ENCODE data around the gene LPAR1.
A peak's percentile ranks its signal among the peaks of the same experiment; 100 is the strongest.

The LPAR1 gene

DNA sequence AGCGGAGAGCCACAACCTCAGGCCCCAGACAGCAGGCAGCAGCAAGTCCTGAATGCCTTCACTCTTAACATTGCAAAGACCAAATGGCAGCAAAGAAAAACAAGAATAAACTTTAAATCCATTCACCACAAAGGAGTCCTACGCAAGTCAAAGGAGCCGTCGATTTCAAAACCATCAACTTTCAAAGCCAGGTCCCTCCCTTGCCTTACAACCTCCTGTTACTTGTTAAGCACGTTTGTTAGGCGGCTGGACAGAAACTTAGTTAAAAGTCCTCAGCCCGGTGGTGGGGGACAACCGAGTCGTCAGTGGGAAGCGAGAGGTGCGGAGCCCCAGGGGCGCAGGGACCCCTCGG lies 938 bp downstream of the LPAR1 start:
- DNase-seq (ENCODE audit: low read depth) = peak; percentile 49

DNA sequence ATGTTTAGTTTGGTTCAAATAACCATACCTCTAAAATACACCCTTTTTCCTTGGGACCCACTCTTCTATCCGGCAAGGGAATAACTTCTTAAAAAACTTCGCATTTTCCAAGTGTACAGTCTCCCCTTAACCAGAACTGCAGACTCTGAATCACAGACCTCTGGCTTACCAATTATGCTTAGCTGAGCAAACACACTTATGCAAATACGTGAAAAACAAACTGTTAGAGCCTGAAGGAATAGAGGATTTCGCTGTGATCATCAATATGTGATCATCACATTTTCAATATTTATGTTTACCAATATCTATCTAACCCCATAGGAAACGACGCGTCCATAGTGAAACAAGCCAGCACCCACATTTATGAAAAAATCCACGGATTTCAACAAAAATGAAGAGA lies 1.3 kb downstream of the LPAR1 start:
- DNase-seq (ENCODE audit: low read depth) = peak; percentile 46

DNA sequence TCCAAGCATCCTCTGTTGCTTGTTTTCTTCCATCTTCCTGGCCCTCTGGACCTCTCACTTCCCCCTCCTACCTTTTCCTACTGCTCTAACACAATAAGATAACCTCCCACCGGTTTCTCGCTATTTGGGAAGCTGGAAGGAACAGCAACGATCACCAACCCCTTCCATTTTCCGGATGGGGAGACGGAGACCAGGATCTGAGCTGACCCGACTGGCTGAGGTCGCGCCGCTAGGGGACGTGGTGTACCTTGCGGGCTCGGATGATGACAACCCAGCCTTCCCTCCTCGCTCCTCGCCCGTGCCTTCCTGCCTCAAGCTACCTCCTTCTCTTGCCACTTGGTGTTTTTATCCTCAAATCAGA lies 1.9 kb downstream of the LPAR1 start:
- peak; percentile 40 for DNase-seq (ENCODE audit: low read depth)

DNA sequence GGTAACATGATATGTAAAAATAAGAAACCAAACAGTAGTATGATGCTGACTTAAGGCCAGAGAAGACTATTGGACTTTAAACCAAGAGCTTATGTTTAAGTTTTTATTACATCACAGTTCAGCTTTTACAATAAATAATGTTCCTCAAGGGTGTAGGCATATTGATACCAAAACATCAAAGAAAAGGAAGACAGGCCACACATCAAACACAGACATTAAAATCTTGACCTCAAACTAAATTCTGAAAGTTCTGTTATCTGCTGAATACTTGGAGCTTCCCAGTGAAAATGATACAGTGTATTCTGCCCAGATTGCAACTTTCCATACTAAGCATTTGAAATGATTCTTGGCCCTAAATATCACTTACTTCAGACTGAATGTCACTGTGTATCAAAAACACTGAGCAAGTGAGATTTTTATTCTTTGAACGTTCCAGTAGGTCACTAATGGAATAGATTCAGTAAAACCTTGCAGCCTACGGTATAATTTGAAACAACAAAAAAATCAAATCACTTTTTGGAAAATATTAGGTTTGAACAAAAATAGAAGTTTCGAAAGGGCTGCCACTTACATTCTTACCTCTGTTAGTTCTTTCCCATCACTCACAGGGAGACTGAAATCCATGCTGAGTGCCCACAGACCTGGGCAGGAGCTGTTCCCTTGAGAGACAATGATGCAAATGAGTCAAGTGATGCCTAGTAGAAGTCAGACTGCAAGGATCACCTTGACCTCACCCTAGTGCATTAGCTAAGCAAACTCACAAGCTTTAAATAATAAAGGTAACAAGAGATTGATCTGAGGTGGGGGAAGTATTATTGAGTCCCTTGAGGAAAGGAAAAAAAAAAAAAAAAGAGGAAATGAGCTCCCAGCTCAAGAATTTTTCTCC lies 2.5 kb downstream of the LPAR1 start:
- no peak for DNase-seq (ENCODE audit: low read depth)

DNA sequence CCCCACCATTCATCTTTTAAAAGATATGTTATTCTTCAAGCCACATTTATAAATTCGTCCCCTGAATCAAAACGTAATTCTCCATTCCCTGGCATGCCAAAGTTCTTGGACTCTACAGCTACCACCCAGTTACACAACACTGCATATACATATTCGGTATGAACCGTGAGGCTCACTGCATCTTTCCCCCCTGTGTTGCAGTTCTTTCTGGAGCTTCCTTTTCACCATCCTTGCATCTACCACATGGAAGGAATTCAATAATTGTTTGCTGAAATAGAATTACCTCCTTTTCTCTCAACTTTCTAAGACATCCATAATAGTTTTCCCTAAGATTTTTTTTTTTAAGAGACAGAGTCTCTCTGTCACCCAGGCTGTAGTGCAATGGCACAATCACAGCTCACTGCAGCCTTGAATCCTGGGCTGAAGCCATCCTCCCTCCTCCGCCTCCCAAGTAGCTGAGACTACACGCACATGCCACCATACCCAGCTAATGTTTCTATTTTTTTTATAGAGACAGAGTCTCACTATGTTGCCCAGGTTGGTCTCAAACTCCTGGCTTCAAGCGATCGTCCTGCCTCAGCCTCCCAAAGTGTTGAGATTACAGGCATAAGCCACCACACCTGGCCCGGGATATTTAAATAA lies 3.3 kb downstream of the LPAR1 start:
- no peak for DNase-seq (ENCODE audit: low read depth)

DNA sequence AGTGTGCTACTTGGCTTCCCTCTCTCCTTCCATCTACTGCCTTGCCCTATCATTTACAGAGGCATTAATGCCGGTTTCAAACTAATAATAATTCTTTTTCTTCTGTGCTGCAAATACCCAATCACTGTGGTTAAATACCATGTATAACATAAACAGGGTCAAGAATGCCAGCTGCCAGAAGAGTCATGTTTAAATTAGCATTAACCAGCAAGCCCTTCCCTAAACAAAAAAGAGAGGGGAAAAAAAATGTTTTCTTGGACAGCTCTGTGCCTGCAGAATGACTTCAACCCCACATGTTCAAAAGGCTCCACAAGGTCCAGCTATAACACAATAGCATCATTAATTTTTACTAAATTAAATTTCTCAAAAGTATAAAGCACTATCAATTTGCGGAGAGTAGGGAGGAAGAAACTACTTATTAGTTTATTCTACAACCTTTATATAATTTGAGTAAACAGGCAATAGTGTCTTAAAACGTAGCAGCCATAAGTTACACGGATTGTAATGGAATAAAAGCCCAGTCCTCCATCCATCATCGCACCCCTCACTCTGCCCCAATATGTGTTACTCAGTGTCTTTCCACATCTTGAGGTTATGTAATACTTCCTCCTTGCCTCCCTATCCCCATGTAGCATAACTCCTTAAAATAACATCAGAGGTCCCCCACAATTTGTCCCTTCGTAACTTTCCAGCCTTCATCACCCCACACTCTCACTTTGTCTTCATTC lies 3.9 kb downstream of the LPAR1 start:
- no peak for DNase-seq (ENCODE audit: low read depth)

DNA sequence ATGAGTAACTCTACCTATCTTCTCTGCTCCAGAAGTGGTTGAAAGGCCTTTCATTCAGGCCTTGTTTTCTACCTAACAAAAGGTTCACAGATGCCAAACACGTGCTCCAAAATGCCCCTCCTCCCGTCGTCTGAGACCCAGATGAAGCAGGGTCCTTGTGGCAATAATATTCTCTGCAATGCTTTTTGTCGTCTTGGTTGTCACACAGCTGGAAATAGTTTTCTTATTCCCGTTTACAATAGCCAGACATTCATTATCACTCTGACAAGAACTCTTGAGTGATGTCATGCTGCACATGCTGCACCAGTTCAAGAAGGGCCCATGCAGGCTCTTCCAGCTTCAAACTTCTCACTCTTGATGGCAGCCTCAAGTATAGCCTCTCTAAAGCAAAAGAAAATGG lies 7.8 kb downstream of the LPAR1 start:
- DNase-seq (ENCODE audit: low read depth) = no peak

DNA sequence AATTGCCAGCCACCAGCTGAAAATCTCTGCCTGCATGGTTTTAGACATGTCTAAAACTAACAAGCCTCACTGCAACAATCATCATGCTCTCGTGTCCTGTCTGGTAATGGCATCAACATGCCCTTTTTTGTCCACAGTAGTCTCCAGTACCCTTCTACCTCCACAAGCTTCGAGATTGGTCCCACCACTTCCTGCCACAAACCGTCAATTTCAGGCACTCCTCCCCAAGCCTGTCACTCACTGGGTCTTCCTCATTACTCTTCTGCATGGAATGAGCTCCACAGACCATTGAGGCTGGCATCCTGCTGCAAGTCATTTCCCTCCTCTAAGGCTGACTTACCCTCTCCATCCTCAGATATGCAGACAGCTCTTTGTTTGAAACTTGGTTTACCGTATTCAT lies 9.0 kb downstream of the LPAR1 start:
- no peak for DNase-seq (ENCODE audit: low read depth)

DNA sequence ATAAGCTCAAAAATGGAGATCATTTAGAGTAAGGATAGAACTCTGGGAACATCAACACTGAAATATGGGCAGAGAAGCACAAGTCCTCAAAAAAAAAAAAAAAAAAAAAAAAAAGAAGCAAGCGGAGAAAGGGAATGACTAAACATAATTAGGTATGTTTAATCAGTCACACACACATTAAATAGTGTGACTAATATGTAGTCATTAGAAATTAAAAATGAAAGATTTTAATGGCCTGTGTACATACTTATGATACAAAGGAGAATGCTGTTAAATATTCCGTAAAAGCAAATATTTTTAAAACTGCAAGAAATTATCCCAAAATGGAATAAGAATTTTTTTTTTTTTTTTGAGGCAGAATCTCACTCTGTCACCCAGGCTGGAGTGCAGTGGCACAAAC lies 10.5 kb downstream of the LPAR1 start:
- no peak for DNase-seq (ENCODE audit: low read depth)

DNA sequence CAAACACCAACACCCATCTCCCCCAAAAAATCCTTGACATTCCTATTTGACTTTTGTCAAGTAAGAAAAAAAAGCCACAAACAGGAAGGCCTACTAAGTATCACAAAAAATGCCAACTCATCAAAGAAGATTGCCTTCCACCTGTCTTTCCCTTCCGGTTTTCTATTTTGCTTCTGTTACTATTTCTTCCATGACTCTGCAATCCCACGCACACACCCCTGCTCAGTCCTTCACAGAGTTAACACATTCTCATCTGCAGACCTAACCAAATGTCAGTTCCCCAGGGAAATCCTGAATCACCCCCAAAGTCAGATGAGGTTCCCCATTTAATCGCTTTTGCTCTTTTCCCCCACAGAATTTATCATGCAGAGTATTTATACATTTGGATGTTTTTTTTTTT lies 15.1 kb downstream of the LPAR1 start:
- DNase-seq (ENCODE audit: low read depth) = no peak

DNA sequence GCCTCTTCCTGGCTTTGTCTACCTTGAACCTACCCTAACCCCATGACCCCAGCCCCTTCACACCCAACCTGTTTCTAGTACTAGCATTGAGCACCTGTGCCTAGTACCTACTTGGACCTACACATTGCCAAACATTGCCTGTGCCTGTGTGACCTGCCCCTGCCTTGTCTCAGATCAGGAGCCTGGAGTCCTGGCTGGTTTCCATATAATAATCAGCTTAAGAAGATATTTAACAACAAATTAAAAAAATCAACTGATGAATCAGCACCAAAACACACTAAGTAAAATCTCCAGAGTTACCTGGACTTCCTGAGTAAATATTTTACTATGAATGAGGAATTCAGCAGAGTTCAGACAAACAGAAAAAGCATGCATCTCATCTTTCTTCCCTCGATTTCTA lies 17.7 kb downstream of the LPAR1 start:
- no peak for DNase-seq (ENCODE audit: low read depth)

DNA sequence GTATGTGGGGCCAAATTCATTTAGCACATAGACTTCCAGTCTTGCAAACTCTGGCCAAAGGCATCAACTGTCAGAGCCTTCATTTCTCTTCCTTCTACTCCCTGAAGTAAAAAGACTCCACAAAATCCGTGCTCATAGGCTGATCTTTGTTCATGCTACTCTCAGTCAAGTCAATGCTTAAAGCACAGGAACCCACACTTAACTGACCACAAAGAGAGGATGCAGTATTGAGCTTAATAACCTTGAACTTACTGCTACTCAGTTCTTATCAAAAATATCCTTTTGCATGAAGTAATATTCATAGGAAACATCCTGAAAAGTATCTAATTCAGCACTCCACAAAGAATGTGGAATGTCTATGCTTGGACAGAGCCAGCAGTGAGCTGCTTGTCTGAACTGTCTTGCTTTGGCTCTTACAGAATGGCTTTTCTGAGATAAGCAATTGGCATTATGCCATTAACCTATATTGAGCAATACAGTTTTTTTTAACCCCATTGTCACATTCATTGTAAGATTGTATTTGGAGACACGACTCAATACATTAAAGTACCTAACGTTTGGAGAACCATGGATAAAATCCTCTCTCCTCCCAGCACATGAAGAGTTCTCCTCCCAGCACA lies 21.7 kb downstream of the LPAR1 start:
- peak; percentile 90 for DNase-seq (ENCODE audit: low read depth)

DNA sequence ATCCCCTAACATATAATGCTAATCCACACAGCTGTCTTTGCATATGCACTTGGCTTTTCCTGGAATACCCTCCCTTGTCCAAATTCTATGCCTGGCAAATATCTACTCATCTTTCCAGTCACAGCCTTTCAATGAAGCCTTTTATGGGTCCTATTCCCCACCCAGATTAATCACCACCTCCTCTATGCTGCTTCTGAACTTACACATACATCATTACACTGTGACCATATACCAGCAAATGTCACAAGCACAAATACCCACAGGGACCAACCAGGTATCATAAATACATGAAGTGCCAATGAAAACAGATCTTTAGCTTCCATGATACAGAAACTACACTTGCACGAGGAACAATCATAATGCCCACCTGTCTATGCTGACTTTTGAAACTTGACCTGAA lies 22.3 kb downstream of the LPAR1 start:
- DNase-seq (ENCODE audit: low read depth) = no peak

DNA sequence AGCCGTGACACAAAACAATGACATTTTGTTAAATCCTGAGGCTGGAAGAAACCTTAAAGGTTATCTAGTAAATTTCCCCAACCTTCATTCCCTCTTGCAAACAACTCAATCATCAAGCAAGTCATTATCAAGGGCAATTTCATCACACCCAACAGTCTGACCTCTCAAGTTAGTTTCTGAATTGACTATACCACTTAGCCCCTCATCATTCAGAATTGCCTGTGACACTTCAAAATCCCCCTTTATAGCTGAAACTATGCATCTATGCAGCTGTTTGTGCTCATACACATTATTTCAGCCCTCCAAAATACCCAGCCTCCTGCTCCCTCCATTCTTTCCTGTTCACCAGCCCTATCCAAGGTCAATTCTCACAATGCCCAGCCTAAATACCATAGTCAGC lies 24.6 kb downstream of the LPAR1 start:
- DNase-seq (ENCODE audit: low read depth) = no peak

DNA sequence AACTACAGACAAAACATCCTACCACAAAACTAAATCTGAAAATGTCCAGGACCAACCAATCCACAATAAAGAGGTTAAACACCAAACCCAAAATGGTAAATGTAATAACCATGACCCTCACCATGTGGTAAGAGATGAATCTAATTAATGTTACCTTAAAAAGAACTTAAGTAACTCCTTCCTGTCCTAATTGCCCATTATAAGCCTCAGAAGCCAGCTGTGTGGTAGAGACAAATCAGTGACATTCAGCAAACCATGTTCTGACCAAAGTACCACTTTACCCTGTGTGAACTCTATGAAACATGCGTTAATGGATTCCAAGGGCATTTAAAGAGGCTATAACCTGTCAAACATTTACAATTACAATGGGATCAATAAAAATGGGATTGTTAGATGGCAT lies 25.0 kb downstream of the LPAR1 start:
- no peak for DNase-seq (ENCODE audit: low read depth)

DNA sequence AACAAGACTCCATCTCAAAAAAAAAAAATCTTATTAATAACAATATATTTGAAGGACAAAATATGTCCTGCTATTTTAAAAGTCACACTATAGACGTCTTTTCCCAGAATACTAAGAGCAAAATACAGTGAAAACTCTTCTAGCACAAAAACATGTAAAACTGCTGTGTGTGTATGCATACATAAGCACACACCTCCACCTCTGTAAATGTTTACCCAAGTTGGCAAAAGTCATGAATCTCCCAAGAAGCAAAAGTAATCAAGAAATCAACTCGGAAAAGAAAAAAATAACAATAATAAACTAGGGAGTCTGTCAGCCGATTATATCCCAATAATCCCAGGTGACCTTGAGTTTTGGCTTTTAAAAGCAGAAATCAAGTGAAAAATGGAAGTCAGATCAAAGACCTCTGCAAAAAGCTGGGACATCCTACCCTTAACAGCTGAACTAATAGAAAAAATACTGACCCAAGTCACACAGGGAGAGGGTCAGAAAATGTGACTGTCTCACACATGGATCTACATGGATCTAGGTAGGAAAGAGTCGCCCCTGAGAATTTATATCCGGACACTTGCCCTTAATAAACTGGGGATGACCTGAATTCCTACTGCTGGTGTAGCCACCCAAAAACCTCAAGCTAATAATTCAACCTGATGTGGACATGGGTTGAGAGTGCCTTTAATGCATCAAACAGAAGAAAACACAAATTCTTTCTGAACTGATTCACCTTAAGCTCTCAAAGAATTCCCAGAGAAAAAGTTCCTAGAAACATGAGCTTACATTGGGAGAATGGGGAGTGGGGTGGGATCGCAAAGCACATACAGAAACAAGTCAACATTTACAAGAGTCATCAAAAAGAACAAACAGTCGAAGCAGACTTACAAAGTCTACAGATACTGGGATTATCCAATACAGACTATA lies 29.9 kb downstream of the LPAR1 start:
- peak; percentile 78 for DNase-seq (ENCODE audit: low read depth)

DNA sequence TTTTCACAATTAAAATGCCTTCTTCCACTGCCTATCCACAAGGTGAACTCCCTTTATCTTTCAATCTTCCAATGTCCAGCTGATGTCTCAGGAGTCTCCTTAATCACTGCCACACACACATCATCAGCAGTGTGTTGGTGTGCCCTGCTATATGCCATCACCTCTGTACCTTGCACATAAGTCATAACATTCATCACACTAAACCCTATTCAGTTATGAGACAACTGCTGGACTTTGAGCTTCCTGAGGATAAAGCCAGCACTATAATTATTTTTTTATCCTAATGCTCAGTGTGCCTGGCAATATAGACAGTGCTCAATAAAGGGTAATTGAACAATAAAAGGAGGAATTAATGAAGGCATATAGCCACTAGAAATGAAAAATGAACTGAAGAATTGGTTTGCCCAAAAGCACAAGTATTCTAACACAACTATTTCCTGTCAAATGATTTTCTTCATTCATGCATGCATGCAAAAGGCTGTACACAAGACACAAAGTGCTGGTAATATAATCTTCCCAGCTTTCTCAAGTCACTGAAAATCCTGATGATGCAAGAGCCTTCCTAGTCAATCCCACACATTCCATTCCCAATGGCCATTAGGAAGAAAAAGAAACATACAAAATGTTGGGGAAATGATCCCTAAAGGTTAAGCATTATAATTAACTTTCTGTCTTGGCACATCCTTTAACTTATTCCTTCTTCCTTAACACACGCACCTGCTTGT lies 32.4 kb downstream of the LPAR1 start:
- DNase-seq (ENCODE audit: low read depth) = peak; percentile 40

DNA sequence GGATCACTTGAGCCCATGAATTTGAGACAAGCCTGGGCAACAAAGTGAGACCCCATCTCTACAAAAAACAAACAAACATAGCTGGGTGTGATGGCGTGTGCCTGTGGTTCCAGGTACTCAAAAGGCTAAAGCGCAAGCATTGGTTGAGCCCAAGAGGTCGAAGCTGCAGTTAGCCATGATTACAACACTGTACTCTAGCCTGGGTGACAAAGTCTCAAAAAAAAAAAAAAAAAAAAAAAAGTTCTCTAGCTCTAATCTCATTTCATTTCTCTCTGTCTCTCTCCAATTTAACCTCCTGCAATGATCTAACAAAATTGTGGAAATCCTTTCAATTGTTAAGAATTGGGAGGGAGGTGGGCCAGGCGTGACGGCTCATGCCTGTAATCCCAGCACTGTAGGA lies 33.3 kb downstream of the LPAR1 start:
- DNase-seq (ENCODE audit: low read depth) = no peak

DNA sequence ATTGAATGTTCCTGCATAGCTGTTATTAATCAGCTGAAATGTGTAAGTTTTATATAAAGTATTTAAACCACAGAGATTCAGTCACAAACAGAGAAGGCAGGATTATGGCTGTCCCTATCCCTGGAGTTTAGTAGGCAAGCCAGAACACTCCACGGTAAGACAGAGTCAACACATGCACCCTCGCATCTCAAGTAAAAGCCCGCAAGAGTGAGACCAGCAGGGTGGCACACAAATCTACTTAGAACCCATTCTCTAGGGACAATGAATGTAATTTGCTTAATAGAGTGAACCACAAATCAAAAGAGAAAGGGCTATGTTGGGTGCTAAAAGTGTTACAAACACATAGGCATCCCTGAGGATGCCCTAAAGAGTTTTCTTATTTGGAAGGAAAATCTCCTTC lies 35.1 kb downstream of the LPAR1 start:
- no peak for DNase-seq (ENCODE audit: low read depth)

DNA sequence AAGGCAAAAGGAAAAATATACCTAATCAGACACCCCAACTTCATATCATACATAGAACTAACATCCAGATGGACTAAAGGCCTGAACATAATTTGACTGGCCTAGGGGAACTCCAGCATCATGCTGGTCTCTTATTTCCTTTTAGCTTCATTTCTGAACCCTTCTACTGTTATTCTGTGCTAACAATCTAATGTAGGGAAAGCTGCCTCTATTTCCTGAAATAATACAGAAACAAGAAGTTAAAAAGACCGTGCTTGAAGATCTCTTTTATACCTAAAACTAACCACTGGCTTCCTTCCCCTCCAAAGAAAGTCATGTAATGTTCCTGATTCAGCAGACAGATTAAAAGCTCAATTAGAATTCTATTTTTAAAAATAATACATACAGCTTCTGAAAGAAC lies 36.7 kb downstream of the LPAR1 start:
- DNase-seq (ENCODE audit: low read depth) = no peak

DNA sequence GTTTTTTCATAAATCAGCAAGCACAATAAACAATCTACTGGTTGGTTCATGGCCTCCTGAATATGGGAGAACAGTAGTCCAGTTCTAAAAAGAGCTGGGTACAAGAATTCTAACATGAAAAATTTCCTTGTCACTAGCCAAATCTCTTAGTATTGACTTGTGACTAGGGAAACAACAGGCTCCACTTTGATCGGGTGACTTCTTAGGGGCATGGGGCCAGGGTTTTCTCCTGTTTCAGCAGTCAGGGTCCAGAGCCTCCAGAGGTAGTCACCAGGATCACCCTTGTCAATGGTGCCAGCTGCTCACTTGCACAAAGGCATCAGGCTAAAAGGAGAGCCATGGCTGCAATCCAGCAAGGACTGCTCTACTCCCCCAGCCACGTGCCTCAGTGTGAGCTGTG lies 38.1 kb downstream of the LPAR1 start:
- DNase-seq (ENCODE audit: low read depth) = no peak
